ENCODE results near the gene LZIC.
A peak's percentile ranks its signal among the peaks of the same experiment; 100 is the strongest.
"Not testable (repeated sequence)": the region's sequence is repeated elsewhere in the genome, so short reads cannot be mapped to it uniquely, and the experiment has no call there.

LZIC gene

GRCh38 chr1:9942939-9943788, at the start of gene LZIC, which contains the start of gene NMNAT1:
Gene LZIC (minus strand): TSS chr1:9943391. CDS start chr1:9936619, 6,772 bp downstream.
Gene NMNAT1 (plus strand): TSS chr1:9943475. CDS start chr1:9972074, 28,599 bp downstream.
- peak; percentile 94 to 96 for DNase-seq

- no peak for DNase-seq
Observed at GRCh38 chr1:9992910-9993309, 49.7 kb upstream of the LZIC start.

- no peak for DNase-seq
Observed at GRCh38 chr1:9990944-9991343, 47.8 kb upstream of the LZIC start.

GRCh38 chr1:9989773-9990172, 46.6 kb upstream of the LZIC start:
- DNase-seq = no peak

- DNase-seq = no peak
Observed at GRCh38 chr1:9985001-9985400, 41.8 kb upstream of the LZIC start.

GRCh38 chr1:9984253-9984652, 41.1 kb upstream of the LZIC start:
- DNase-seq = no peak

GRCh38 chr1:9960706-9961562, 17.7 kb upstream of the LZIC start:
- DNase-seq = no peak

- no peak for DNase-seq
Observed at GRCh38 chr1:9960011-9960410, 16.8 kb upstream of the LZIC start.

GRCh38 chr1:9957726-9958125, 14.5 kb upstream of the LZIC start:
- DNase-seq = no peak

- DNase-seq = no peak
Observed at GRCh38 chr1:9946315-9946714, 3.1 kb upstream of the LZIC start.

- DNase-seq = no peak
Observed at GRCh38 chr1:9942399-9942938, 722 bp downstream of the LZIC start.

- no peak for DNase-seq
Observed at GRCh38 chr1:9929431-9930385, 13.5 kb downstream of the LZIC start.

- no peak for DNase-seq
Observed at GRCh38 chr1:9927259-9927658, 15.9 kb downstream of the LZIC start.

GRCh38 chr1:9922342-9922741, 20.8 kb downstream of the LZIC start:
- no peak for DNase-seq

- no peak for DNase-seq
Observed at GRCh38 chr1:9920606-9921005, 22.6 kb downstream of the LZIC start.

GRCh38 chr1:9917901-9918300, 25.3 kb downstream of the LZIC start:
- DNase-seq = no peak

GRCh38 chr1:9917495-9917894, 25.7 kb downstream of the LZIC start:
- DNase-seq = not testable (repeated sequence)

- DNase-seq = no peak
Observed at GRCh38 chr1:9916452-9916851, 26.7 kb downstream of the LZIC start.

GRCh38 chr1:9914610-9914937, 28.6 kb downstream of the LZIC start:
- DNase-seq = no peak

GRCh38 chr1:9912264-9912936, 30.8 kb downstream of the LZIC start:
- no peak for DNase-seq

GRCh38 chr1:9910423-9911178, 32.6 kb downstream of the LZIC start:
- peak; percentile 100 for DNase-seq

All from activated T-cell treated with anti-CD3 and anti-CD28 coated beads, Interleukin-2, amount 50 U/mL, for 48 hours (primary cell).